Measurements from ENCODE around the gene ACSM2B.
"Not testable (repeated sequence)": the region's sequence is repeated elsewhere in the genome, so short reads cannot be mapped to it uniquely, and the experiment has no call there.

The ACSM2B gene

DNA sequence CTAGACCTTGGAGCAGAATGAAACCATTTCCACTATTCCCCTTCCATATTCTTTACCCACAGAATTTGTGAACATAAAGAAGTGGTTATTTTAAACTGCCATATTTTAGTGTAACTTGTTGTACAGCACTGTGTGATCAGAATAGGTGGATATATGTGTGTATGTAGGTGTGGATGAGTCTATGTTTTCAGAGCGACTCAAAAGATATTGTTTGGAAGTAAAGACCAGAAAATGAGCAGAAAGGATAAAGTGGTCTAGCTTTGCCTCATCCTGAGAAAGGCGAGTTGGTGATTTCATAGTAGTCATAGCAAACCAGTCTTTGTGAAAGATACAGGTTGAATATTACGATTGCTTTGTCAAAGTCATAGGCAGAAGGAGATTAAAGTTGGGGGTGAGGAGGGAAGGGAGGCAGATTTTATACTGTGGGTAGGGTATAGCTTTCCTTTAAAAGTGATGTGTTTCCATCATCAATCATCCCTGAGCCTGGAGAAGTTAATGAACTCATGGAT, 43.8 kb downstream of the ACSM2B start:
- DNase-seq (ENCODE audit: low read depth in 2 of 2), result not testable (repeated sequence)

DNA sequence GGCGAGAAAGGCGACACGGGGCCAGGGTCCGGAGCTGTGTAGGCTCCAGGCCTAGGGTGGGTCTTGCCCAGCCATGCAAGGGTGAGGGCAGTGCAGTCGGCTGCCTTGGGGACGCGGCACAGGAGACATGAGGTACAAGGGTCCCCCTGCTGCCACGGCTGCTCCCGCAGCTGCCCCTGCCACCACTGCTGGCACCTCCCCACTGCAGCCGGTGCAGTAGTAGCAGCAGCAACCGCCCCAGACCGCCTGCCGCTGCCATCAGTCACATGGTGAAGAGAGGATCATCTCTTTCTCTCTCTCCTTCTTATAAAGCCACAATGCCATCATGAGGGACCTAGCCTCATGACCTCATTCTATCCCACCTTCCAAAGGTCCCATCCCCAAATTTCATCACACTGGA, 44.4 kb downstream of the ACSM2B start:
- not testable (repeated sequence) for DNase-seq (ENCODE audit: low read depth in 2 of 2)

DNA sequence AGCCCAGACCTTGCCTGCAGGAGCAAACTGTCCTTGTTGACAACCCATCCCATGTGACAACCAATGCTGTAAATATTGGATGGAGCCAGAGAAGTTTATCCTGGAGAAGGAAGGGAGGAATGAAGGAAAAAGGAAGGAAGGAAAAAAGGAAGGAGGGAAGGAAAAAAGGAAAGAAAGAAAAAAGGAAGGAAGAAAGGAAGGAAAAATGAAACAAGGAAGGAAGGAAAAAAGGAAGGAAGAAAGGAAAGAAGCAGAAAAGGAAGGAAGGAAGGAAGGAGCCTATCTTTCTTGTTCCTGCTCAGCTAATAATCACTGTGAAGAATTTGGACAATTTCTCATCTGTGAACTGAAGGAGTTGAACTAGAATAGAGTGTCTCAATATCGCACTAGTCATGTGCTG, 56.1 kb downstream of the ACSM2B start:
- no peak for DNase-seq (ENCODE audit: low read depth in 2 of 2)

DNA sequence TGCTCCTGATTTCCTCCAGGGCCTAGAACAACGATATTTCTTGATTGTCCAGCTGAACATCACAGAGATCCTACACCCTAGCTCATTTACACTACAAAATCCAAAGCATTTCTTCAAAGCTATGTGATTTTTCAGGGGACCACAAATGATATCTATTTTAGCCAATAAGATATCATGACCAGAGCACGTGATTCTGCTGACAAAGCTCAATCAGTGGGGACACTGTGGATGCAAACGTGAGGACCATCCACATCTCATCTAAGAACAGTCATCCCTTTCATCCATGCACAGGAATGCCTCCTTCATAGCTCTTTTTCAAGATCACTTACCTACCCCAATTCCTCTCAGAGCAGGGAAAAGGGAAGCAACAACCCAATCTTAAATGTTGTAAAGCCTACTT, 56.9 kb downstream of the ACSM2B start:
- no peak for DNase-seq (ENCODE audit: low read depth in 2 of 2)

DNA sequence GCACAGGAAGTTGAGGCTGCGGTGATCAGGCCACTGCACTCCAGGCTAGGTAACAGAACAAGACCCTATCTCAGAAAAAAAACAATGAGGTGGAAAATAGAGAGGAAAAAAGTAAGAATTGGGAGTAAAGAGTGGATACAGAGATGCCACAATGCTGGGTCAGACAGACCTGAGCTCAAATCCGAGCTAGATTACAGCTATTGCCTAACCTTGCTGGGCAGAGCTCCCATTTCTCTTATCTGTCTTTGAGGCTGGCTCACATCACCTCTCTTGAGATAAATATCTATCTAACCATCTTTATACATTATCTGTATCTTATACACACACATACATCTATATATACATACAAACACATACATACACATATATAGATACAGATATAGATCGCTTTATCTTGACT, 59.0 kb downstream of the ACSM2B start:
- DNase-seq (ENCODE audit: low read depth in 2 of 2), result no peak

DNA sequence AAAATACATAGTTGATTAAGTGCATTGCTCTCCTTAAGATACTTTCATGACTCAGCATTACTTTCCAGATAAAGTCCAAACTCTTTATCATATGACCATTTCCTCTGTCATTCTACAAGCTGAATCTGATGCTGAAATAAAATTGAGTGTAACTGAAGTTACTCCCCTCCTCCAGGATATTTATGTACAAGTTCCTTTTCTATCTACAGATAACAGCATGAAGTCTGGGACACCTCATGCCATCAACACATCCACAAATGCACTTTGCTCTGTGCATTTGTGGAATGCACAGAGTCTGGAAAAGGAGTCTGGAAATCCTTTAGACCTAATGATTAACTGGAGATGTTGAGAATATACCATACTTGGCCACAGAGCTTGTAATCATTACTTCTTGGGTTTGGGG, 60.5 kb downstream of the ACSM2B start:
- DNase-seq (ENCODE audit: low read depth in 2 of 2), result no peak

DNA sequence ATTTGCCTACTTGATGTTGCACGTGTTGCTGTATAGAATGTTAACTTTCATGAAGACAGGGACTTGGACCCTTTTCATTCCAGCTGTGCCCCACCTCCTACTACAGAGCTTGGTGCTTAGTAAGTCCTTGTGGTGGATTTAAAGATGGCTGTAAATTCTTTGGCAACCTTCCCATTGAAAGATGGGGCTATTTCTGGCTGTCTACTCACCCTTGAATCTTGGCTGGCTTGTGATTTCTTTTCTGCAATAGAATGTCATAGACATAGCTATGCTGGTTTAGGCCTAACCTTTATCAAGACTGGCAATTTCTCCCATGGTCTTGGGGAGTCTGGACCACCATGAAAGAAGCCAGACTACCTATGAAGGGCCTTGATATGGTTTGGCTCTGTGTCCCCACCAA, 65.8 kb downstream of the ACSM2B start:
- DNase-seq (ENCODE audit: low read depth in 2 of 2), result no peak

DNA sequence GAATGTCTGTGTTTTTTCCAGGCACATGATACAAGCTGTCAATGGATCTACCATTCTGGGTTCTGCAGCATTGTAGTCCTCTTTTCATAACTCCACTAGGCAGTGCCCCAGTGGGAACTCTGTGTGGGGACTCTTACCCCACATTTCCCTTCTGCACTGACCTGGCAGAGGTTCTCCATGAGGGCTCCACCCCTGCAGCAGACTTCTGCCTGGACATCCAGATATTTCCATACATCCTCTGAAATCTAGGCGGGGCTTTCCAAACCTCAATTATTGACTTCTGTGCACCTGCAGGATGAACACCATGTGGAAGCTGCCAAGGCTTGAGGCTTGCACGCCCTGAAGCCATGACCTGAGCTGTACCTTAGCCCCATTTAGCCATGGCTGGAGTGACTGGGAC, 68.9 kb downstream of the ACSM2B start:
- DNase-seq (ENCODE audit: low read depth in 2 of 2), result no peak

DNA sequence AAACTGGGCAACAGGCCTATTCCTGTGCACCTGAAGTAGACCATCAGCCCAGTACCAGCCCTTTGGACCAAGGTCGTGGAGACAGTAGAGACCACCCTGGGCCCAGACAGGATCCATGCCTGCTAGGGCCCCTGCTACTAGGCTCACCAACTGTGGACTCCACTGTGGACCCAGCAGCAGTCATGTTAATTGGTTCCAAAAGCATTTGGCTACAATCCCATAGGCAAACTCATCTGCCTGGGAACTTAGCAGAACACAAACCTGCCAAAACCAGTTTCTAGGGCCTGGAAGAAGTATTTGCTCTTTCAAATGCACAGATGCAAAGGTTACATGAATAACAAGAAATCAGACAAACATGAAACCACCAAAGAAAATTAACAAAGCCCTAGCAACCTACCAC, 71.7 kb downstream of the ACSM2B start:
- no peak for DNase-seq (ENCODE audit: low read depth in 2 of 2)

DNA sequence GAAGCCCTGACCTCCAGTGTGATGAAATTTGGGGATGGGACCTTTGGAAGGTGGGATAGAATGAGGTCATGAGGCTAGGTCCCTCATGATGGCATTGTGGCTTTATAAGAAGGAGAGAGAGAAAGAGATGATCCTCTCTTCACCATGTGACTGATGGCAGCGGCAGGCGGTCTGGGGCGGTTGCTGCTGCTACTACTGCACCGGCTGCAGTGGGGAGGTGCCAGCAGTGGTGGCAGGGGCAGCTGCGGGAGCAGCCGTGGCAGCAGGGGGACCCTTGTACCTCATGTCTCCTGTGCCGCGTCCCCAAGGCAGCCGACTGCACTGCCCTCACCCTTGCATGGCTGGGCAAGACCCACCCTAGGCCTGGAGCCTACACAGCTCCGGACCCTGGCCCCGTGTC, 84.7 kb downstream of the ACSM2B start:
- DNase-seq (ENCODE audit: low read depth in 2 of 2), result not testable (repeated sequence)

DNA sequence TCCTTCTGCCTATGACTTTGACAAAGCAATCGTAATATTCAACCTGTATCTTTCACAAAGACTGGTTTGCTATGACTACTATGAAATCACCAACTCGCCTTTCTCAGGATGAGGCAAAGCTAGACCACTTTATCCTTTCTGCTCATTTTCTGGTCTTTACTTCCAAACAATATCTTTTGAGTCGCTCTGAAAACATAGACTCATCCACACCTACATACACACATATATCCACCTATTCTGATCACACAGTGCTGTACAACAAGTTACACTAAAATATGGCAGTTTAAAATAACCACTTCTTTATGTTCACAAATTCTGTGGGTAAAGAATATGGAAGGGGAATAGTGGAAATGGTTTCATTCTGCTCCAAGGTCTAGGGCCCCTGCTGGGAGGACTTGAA, 85.2 kb downstream of the ACSM2B start:
- DNase-seq (ENCODE audit: low read depth in 2 of 2), result not testable (repeated sequence)

Data from stimulated activated CD4-positive, alpha-beta T cell treated with anti-CD3 and anti-CD28 coated beads, Interleukin-1b, Interleukin-23, amount 100 ng/mL, for 4 hours (primary cell).